Ovary (tissue), 9 donors: ENCODE data around the gene KCNJ10. TPM values are rescaled to one million over a fixed set of nuclear protein-coding genes. Genes with fewer than 3 reads are reported as not detected.

ENCODE experiments used
- DNase-seq, 5 donors: peaks; one replicate each; pipeline ENCODE4 v3.0.0-alpha.2; 2019 to 2020
- H3K27ac ChIP-seq, 2 donors: fragments of 200-600 bp; one replicate each; pipeline versions ENCODE4 v1.5.1 to v1.8.0; 2019 to 2022
- H3K27me3 ChIP-seq: fragments of 200-600 bp; one replicate; pipeline ENCODE4 v1.8.0; 2022
- H3K36me3 ChIP-seq: fragments of 200-600 bp; sonication (generic); one replicate; pipeline ENCODE4 v1.5.1; 2019
- H3K4me1 ChIP-seq: one replicate; pipeline ENCODE4 v1.8.1; 2013; ENCODE audit warnings: mild to moderate bottlenecking, moderate library complexity; ENCODE audit not compliant: insufficient read depth
- H3K4me3 ChIP-seq: fragments of 200-600 bp; sonication (generic); one replicate; pipeline ENCODE4 v1.5.1; 2017
- H3K9me3 ChIP-seq, 2 donors: fragments of 200-600 bp in 1 of 2; sonication (generic) in 1 of 2; one replicate each; pipeline versions ENCODE4 v1.5.1 to v1.8.1; 2013 to 2019; ENCODE audit warnings: mild to moderate bottlenecking in 1 of 2, moderate library complexity in 1 of 2
- EP300 ChIP-seq: sonication (generic); formaldehyde crosslinking; IDR thresholded peaks from one replicate; pipeline ENCODE4 v1.6.1; 2017; ENCODE audit warnings: antibody characterized with exemption
- POLR2A ChIP-seq: fragments of 450-650 bp; IDR thresholded peaks from one replicate; pipeline ENCODE4 v1.6.1; 2017; ENCODE audit warnings: antibody characterized with exemption, mild to moderate bottlenecking, moderate library complexity
- WGBS, 3 donors: extraction: QIAGEN DNeasy Blood & Tissue Kit in 1 of 3; methylation state at CpG; one replicate each; pipeline versions ENCODE4 v1.1.5 to v1.1.7; 2013 to 2017; 5-methylcytosine and 5-hydroxymethylcytosine counted together
- intact Hi-C, 4 donors: fragments of 100-400 bp; cut with DNase I; formaldehyde crosslinking; loops; one replicate each; pipeline versions ENCODE4 v1.11.0 to v1.15.1; 2022 to 2023
- polyA plus RNA-seq, 2 donors: library from polyadenylated mRNA; stranded (reverse); fragments of 200-250 nt in 1 of 2; fragments of 350-450 nt in 1 of 2; fragmentation: Illumina TruSeq in 1 of 2; extraction: RNeasy Lipid Tissue Mini Kit (QIAGEN cat#74804) in 1 of 2; gene quantifications; one replicate each; pipeline ENCODE4 v1.2.3, GENCODE V29; 2013 to 2014
- total RNA-seq, 7 donors: library from RNA; depleted of rRNA in 2 of 7; stranded (reverse); fragments of >200 nt in 2 of 7; fragmentation: NEBNext Ultra II Directional in 3 of 7; extraction: Animal tissue kit (Norgen Biotek cat#: 25700) in 3 of 7; gene quantifications; one replicate each; pipeline versions ENCODE4 v1.1.0 to v1.2.4, GENCODE V29; 2016 to 2023
- TF ChIP-seq, protein P1 (sequence below), 3 donors: fragments of 450-650 bp in 2 of 3; fragments of 200-600 bp in 1 of 3; IDR thresholded peaks; one replicate each; pipeline versions ENCODE4 v1.5.1 to v1.8.0; 2016 to 2022; ENCODE audit warnings: antibody characterized with exemption in 3 of 3, mild to moderate bottlenecking in 1 of 3
- donor health status: DM: no; HTN: no; CAD: no; lungs with moderate emphysema.
- donor health status: DM: no; HTN: no; CAD: no.
- donor health status: Bipolar disorder and iron deficiency.
- donor health status: DM: yes; HTN: yes; CAD: no.
- donor health status: DM: no; HTN: no; CAD: no.
- donor health status: DM: yes; HTN: yes; CAD: no.

The KCNJ10 gene
- total and polyA plus RNA-seq, 9 donors = 0.02 to 0.28 (median 0.17) TPM; not detected in 5

DNA sequence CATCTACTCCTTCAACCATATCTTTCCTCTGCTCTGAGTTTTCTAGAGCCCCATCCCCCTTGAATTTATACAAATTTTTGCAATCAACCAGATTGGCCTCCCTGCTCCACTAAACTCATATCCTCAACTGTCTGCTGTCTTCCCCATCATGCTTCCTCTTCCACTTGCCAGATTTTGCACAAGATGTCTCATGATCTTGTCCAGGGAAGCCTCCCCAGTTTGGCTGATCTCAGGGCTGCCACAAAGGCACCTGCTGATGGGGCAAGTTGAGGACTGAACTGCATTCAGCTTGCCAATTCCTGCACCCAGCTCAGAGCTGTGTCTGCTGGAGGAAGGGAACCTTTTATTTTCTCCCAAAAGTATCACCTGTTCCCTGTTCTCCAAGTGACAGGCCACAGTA lies 7.5 kb upstream of the KCNJ10 start:
- Histone ChIP-seq H3K4me1 (no peaks in the 10 kb centered on the region), H3K4me3 (no peak overlapping the region), H3K36me3 (no peaks in the 10 kb centered on the region), H3K27me3 (no peaks in the 10 kb centered on the region), H3K9me3 (no peaks in the 10 kb centered on the region), H3K27ac (no peak overlapping the region)
- intact Hi-C loops = no loop called here
- DNase-seq = no peak
- no peak for TF ChIP-seq EP300
- TF ChIP-seq, protein P1, sequence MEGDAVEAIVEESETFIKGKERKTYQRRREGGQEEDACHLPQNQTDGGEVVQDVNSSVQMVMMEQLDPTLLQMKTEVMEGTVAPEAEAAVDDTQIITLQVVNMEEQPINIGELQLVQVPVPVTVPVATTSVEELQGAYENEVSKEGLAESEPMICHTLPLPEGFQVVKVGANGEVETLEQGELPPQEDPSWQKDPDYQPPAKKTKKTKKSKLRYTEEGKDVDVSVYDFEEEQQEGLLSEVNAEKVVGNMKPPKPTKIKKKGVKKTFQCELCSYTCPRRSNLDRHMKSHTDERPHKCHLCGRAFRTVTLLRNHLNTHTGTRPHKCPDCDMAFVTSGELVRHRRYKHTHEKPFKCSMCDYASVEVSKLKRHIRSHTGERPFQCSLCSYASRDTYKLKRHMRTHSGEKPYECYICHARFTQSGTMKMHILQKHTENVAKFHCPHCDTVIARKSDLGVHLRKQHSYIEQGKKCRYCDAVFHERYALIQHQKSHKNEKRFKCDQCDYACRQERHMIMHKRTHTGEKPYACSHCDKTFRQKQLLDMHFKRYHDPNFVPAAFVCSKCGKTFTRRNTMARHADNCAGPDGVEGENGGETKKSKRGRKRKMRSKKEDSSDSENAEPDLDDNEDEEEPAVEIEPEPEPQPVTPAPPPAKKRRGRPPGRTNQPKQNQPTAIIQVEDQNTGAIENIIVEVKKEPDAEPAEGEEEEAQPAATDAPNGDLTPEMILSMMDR (IDR thresholded peaks at IDR 0.05) = no peak
- TF ChIP-seq POLR2A = no peak

GRCh38 chr1:160076295-160076694 lies 6.3 kb upstream of the KCNJ10 start:
- intact Hi-C loops = no loop called here
- no peak for DNase-seq
- no peak overlapping the region for H3K4me3 ChIP-seq
- WGBS, 3 donors = 68 to 88% (median 81%) methylated on average over 3 of the region's 3 CpGs
- no peaks in the 10 kb centered on the region for H3K4me1 ChIP-seq
- H3K27me3 ChIP-seq = no peaks in the 10 kb centered on the region
- H3K36me3 ChIP-seq = no peaks in the 10 kb centered on the region
- TF ChIP-seq, protein P1 (IDR thresholded peaks at IDR 0.05) = no peak
- H3K9me3 ChIP-seq = no peaks in the 10 kb centered on the region
- H3K27ac ChIP-seq = no peak overlapping the region

- DNase-seq = no peak
- WGBS, 3 donors = 49 to 56% (median 54%) methylated on average over 2 of the region's 2 CpGs
- H3K9me3 ChIP-seq = no peaks in the 10 kb centered on the region
- no peaks in the 10 kb centered on the region for H3K4me1 ChIP-seq
- no peak for TF ChIP-seq EP300
- TF ChIP-seq POLR2A = no peak
- TF ChIP-seq, protein P1 (IDR thresholded peaks at IDR 0.05) = no peak
- intact Hi-C loops = no loop called here
- no peaks in the 10 kb centered on the region for H3K27me3 ChIP-seq
- no peak overlapping the region for H3K27ac ChIP-seq
- H3K36me3 ChIP-seq = no peaks in the 10 kb centered on the region
- H3K4me3 ChIP-seq = no peak overlapping the region
These were observed 5.9 kb upstream of the KCNJ10 start for GRCh38 chr1:160075836-160076235.

DNA sequence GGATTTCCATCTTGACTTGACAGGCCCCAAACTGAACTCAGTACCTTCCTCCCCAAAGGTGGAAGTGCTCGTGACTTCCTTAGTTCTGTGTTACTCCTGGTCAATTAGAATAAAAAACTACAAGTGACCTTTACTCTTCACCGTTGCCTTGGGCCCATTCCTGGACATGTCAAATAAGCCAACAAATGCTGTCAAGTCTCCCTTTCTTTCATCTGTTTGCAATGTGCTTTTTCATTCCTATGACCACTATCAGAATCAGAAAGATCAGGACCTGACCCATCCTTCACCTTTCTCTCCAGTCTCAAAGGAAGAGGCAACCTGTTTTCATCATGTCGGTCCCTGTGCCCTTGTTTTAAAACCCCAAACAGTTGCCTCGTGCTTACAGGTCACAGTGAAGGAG lies 4.9 kb upstream of the KCNJ10 start:
- no peaks in the 10 kb centered on the region for H3K27me3 ChIP-seq
- H3K4me3 ChIP-seq = no peak overlapping the region
- no peaks in the 10 kb centered on the region for H3K36me3 ChIP-seq
- intact Hi-C loops = no loop called here
- no peak overlapping the region for H3K27ac ChIP-seq
- peaks cover under 1% of the 10 kb centered on the region for H3K4me1 ChIP-seq
- DNase-seq = no peak
- H3K9me3 ChIP-seq = no peaks in the 10 kb centered on the region
- WGBS, 3 donors = 59 to 67% (median 64%) methylated on average over 4 of the region's 4 CpGs
- no peak for TF ChIP-seq EP300
- TF ChIP-seq POLR2A = no peak
- TF ChIP-seq, protein P1 (IDR thresholded peaks at IDR 0.05) = no peak

DNA sequence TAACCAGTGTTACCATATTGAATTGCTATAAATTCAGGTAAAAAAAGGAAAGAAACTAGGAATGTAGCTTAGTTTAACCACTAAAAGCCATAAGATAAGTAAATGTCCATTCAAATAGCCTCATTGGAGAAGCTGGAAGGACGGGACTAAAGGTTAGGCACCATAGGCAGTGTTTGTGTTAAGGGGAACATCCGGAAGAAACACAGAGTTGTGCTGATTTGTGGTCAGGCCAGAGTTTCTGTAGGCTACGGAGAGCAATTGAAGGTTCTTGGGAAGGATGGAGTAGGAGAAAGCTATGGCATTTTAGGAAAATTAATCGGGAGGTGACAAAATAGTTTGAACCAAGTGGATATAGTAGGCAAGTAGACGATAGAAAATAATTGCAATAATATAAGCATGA lies 1.3 kb upstream of the KCNJ10 start:
- Histone ChIP-seq H3K27me3 (no peaks in the 10 kb centered on the region), H3K36me3 (no peaks in the 10 kb centered on the region), H3K9me3 (no peaks in the 10 kb centered on the region), H3K4me1 (peaks cover 2% of the 10 kb centered on the region), H3K4me3 (no peak overlapping the region), H3K27ac (no peak overlapping the region)
- intact Hi-C loops = no loop called here
- 70 to 83% (median 77%) methylated on average over 5 of the region's 5 CpGs for WGBS, 3 donors
- TF ChIP-seq POLR2A (no peak), EP300 (no peak)
- TF ChIP-seq, protein P1 (IDR thresholded peaks at IDR 0.05) = no peak
- DNase-seq = no peak
